Left ventricle myocardium superior (tissue), 1 donor: ENCODE results near the gene DNAI1. TPM values are rescaled to one million over a fixed set of nuclear protein-coding genes. Genes with fewer than 3 reads are reported as not detected.
A peak's percentile ranks its signal among the peaks of the same experiment; 100 is the strongest.

Source experiments
- ATAC-seq: fragments of 200-7000 bp; cut with Tn5 transposase; one replicate; pipeline ENCODE4 v1.9.1; 2020; ENCODE audit warnings: mild to moderate bottlenecking, moderate library complexity
- DNase-seq: peaks from one replicate; pipeline ENCODE4 v3.0.0-alpha.2; 2020
- intact Hi-C: fragments of 100-400 bp; cut with micrococcal nuclease; formaldehyde crosslinking; loops from one replicate; pipeline ENCODE4 v1.11.0; 2022
- total RNA-seq: library from RNA; stranded (reverse); fragmentation: NEBNext Ultra II Directional; extraction: Animal tissue kit (Norgen Biotek cat#: 25700); gene quantifications from one replicate; pipeline ENCODE4 v1.2.1, GENCODE V29; 2021
- donor health status: DM: no; HTN: yes; CAD: no; lungs with severe emphysema.

DNAI1 gene
- total RNA-seq, 1 donor from 2014 or later: not detected

GRCh38 chr9:34446468-34446891 is 12.1 kb upstream of the DNAI1 start:
- DNase-seq (no peak), ATAC-seq (peak; percentile 72)
- intact Hi-C loops: no loop called here

GRCh38 chr9:34446951-34447350 is 11.7 kb upstream of the DNAI1 start:
- no peak for ATAC-seq
- intact Hi-C loops: no loop called here
- DNase-seq: no peak

GRCh38 chr9:34450644-34451043 is 8.0 kb upstream of the DNAI1 start:
- intact Hi-C loops: no loop called here
- ATAC-seq (no peak), DNase-seq (no peak)

- DNase-seq: no peak
- ATAC-seq: peak; percentile 72
- intact Hi-C loops: no loop called here
Measured at GRCh38 chr9:34451135-34451534, 7.5 kb upstream of the DNAI1 start.

GRCh38 chr9:34451545-34451944 is 7.1 kb upstream of the DNAI1 start:
- DNase-seq (no peak), ATAC-seq (no peak)
- intact Hi-C loops: no loop called here

GRCh38 chr9:34452568-34452967 is 6.0 kb upstream of the DNAI1 start:
- intact Hi-C loops: no loop called here
- no peak for DNase-seq
- no peak for ATAC-seq

GRCh38 chr9:34454571-34455065 is 4.0 kb upstream of the DNAI1 start:
- no peak for ATAC-seq
- intact Hi-C loops: no loop called here
- peak; percentile 46 for DNase-seq

- DNase-seq (no peak), ATAC-seq (no peak)
- intact Hi-C loops: no loop called here
Measured at GRCh38 chr9:34456151-34456550, 2.5 kb upstream of the DNAI1 start.

- no peak for DNase-seq
- no peak for ATAC-seq
- intact Hi-C loops: no loop called here
Measured at GRCh38 chr9:34456746-34457145, 1.9 kb upstream of the DNAI1 start.

GRCh38 chr9:34457266-34458012 is 1.2 kb upstream of the DNAI1 start:
- DNase-seq (peak; percentile 86), ATAC-seq (peak; percentile 68)
- intact Hi-C loops: no loop called here

GRCh38 chr9:34458959-34459340 is 345 bp downstream of the DNAI1 start:
- intact Hi-C loops: no loop called here
- DNase-seq: no peak
- ATAC-seq: no peak

GRCh38 chr9:34459356-34459755 is 751 bp downstream of the DNAI1 start:
- ATAC-seq (no peak), DNase-seq (no peak)
- intact Hi-C loops: no loop called here

GRCh38 chr9:34459941-34460340 is 1.3 kb downstream of the DNAI1 start:
- ATAC-seq: no peak
- intact Hi-C loops: no loop called here
- no peak for DNase-seq

GRCh38 chr9:34463098-34463900 is 4.7 kb downstream of the DNAI1 start:
- no peak for DNase-seq
- intact Hi-C loops: no loop called here
- no peak for ATAC-seq

GRCh38 chr9:34463901-34464232 is 5.3 kb downstream of the DNAI1 start:
- DNase-seq (no peak), ATAC-seq (no peak)
- intact Hi-C loops: no loop called here

- ATAC-seq: no peak
Measured at GRCh38 chr9:34464571-34464970, 6.0 kb downstream of the DNAI1 start.

GRCh38 chr9:34465468-34465867 is 6.9 kb downstream of the DNAI1 start:
- no peak for ATAC-seq
- intact Hi-C loops: no loop called here

More at GRCh38 chr9:34464571-34464970, 6.0 kb downstream of the DNAI1 start:
- intact Hi-C loops: no loop called here
- no peak for DNase-seq

GRCh38 chr9:34475097-34475496 is 16.5 kb downstream of the DNAI1 start:
- DNase-seq (no peak), ATAC-seq (no peak)
- intact Hi-C loops: no loop called here

More at GRCh38 chr9:34465468-34465867, 6.9 kb downstream of the DNAI1 start:
- no peak for DNase-seq

GRCh38 chr9:34477541-34477940 is 18.9 kb downstream of the DNAI1 start:
- intact Hi-C loops: no loop called here
- ATAC-seq: no peak
- DNase-seq: no peak

- DNase-seq: no peak
- ATAC-seq: no peak
- intact Hi-C loops: no loop called here
Measured at GRCh38 chr9:34479431-34479866, 20.8 kb downstream of the DNAI1 start.
